Measurements from ENCODE around the gene RNF182. TPM values are rescaled to one million over a fixed set of nuclear protein-coding genes. Genes with fewer than 3 reads are reported as not detected.
"Not testable (repeated sequence)": the region's sequence is repeated elsewhere in the genome, so short reads cannot be mapped to it uniquely, and the experiment has no call there.

Gene RNF182
- polyA plus RNA-seq, 5 donors, result 4.3 to 6.3 (median 5.4) TPM

- no peak for DNase-seq
Measured at GRCh38 chr6:13953061-13953705, 28.4 kb downstream of the RNF182 start.

GRCh38 chr6:13965582-13966127, 40.9 kb downstream of the RNF182 start:
- DNase-seq, result no peak

GRCh38 chr6:13971303-13971702, 46.6 kb downstream of the RNF182 start:
- no peak for DNase-seq

GRCh38 chr6:13972602-13973001, 47.9 kb downstream of the RNF182 start:
- DNase-seq, result not testable (repeated sequence)

GRCh38 chr6:13973422-13973821, 48.7 kb downstream of the RNF182 start:
- DNase-seq, result not testable (repeated sequence)

GRCh38 chr6:13978102-13978640, 53.4 kb downstream of the RNF182 start:
- DNase-seq, result no peak

GRCh38 chr6:13978787-13979186, 54.0 kb downstream of the RNF182 start:
- no peak for DNase-seq

- DNase-seq, result no peak
Measured at GRCh38 chr6:13979284-13980171, 54.8 kb downstream of the RNF182 start.

- no peak for DNase-seq
Measured at GRCh38 chr6:13980534-13980933, 55.8 kb downstream of the RNF182 start.

GRCh38 chr6:13985663-13986325, 61.0 kb downstream of the RNF182 start:
- no peak for DNase-seq

GRCh38 chr6:13986700-13987399, 62.1 kb downstream of the RNF182 start:
- no peak for DNase-seq

GRCh38 chr6:13987400-13987865, 62.7 kb downstream of the RNF182 start:
- no peak for DNase-seq

- no peak for DNase-seq
Measured at GRCh38 chr6:13988049-13988738, 63.4 kb downstream of the RNF182 start.

- DNase-seq, result no peak
Measured at GRCh38 chr6:13988908-13989307, 64.2 kb downstream of the RNF182 start.

GRCh38 chr6:13989496-13990144, 64.9 kb downstream of the RNF182 start:
- no peak for DNase-seq

- no peak for DNase-seq
Measured at GRCh38 chr6:13990796-13991195, 66.0 kb downstream of the RNF182 start.

GRCh38 chr6:13991393-13991792, 66.6 kb downstream of the RNF182 start:
- DNase-seq, result no peak

GRCh38 chr6:13992417-13993055, 67.8 kb downstream of the RNF182 start:
- no peak for DNase-seq

GRCh38 chr6:13993416-13993815, 68.7 kb downstream of the RNF182 start:
- no peak for DNase-seq

GRCh38 chr6:13998356-13998755, 73.6 kb downstream of the RNF182 start:
- no peak for DNase-seq

All from right lung (tissue), 5 donors.